ENCODE results near the gene CNFN. TPM values are rescaled to one million over a fixed set of nuclear protein-coding genes. Genes with fewer than 3 reads are reported as not detected.
"Not testable (repeated sequence)": the region's sequence is repeated elsewhere in the genome, so short reads cannot be mapped to it uniquely, and the experiment has no call there.

Gene CNFN
- polyA plus RNA-seq, 10 donors, result 0.42 to 0.79 (median 0.59) TPM; not detected in 7

DNA sequence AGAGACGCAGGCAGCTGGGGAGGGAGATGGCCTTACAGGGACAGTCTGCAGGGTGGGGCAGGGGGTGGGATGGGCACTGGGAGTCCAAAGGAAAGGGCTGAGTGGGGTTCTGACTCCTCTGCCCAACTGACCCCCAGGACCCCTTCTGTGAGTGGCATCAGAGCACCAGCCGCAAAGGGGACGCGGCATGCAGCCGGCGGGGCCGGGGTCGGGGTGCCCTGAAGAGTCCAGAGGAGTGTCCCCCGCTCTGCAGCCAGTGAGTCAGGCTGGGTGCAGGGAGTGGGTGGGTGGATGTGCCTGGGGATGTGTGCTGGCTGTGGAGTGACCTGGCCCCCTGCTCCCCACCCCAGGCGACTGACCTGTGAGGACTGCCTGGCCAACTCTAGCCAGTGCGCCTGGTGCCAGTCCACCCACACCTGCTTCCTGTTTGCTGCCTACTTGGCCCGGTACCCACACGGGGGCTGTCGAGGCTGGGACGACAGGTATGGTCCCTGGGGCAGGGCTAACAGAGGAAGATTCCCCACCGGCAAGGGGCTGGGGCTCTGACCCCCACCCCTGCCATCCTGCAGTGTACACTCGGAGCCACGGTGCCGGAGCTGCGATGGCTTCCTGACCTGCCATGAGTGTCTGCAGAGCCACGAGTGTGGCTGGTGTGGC, 38.9 kb downstream of the CNFN start:
- no peak for DNase-seq

GRCh38 chr19:42350417-42350816, 39.7 kb downstream of the CNFN start:
- no peak for DNase-seq

- DNase-seq, result no peak
Measured at GRCh38 chr19:42349378-42350107, 40.6 kb downstream of the CNFN start.

DNA sequence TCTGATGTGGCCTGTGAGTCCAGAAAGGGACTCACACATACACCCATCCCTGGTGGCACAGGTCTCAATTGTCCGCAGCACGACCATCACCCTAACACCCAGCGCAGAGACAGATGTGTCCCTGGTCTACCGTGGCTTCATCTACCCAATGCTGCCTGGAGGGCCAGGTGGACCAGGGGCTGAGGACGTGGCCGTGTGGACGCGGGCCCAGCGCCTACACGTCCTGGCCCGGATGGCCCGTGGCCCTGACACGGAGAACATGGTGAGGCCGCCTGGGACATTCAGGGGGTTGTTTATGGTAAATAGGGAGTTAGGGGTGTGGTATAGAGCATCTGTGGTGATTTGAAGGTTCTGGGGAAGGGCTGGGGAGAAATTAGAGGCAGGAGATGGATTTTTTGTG, 41.9 kb downstream of the CNFN start:
- DNase-seq, result no peak

DNA sequence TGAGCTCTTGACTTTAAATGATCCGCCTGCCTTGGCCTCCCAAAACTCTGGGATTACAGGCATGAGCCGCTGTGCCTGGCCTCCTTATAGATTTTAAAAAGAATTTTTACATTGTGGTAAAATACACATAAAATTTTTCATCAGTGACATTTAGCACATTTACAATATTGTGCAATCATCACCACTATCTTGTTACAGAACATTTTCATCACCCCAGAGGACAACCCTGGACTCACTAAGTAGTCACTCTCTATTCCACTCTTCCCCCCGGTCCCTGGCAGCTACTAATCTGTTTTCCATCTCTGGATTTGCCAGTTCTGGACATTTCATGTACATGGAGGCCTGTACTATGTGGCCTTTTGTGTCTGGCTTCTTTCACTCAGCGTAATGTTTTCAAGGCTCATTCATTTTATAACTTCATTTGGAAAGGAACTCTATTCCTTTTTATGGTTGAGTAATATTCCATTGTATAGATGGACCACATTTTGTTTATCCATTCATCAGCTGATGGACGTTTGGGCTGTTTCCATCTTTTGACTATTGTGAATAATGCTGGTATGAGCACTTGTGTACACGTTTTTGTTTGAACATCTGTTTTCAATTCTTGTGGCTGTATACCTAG, 44.8 kb downstream of the CNFN start:
- no peak for DNase-seq

DNA sequence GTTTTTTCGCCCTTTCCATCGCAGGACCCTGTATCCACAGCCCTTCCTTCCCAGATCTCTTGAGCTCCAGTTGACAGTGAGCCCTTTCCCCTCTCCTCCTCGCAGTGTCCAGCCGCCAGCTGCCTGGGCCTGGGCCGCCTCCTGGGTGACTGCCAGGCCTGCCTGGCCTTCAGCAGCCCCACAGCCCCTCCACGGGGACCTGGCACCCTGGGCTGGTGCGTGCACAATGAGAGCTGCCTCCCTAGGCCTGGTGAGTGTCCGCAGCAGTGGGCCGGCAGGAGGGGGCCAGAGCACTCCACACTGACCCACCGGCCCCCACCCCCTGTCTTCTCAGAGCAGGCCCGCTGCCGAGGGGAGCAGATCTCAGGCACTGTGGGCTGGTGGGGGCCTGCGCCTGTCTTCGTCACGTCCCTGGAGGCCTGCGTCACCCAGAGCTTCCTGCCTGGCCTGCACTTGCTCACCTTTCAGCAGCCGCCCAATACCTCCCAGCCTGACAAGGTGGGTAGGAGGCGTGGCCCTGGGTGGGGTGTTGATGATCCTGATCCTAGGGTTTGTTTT, 45.7 kb downstream of the CNFN start:
- no peak for DNase-seq

- no peak for DNase-seq
Measured at GRCh38 chr19:42343344-42344110, 46.6 kb downstream of the CNFN start.

DNA sequence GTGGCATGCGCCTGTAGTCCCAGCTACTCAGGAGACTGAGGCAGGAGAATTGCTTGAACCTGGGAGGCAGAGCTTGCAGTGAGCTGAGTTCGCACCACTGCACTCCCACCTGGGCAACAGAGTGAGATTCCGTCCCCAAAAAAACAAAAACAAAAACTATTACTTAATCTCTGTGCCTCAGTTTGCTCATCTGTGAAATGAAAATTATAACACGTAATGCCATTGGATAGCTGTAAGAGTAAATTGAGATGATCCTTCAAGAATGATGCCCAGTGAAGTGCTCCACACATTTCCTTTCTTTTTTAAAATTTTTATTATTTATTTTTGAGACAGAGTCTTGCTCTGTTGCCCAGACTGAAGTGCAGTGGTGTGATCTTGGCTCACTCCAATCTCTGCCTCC, 50.2 kb downstream of the CNFN start:
- not testable (repeated sequence) for DNase-seq

DNA sequence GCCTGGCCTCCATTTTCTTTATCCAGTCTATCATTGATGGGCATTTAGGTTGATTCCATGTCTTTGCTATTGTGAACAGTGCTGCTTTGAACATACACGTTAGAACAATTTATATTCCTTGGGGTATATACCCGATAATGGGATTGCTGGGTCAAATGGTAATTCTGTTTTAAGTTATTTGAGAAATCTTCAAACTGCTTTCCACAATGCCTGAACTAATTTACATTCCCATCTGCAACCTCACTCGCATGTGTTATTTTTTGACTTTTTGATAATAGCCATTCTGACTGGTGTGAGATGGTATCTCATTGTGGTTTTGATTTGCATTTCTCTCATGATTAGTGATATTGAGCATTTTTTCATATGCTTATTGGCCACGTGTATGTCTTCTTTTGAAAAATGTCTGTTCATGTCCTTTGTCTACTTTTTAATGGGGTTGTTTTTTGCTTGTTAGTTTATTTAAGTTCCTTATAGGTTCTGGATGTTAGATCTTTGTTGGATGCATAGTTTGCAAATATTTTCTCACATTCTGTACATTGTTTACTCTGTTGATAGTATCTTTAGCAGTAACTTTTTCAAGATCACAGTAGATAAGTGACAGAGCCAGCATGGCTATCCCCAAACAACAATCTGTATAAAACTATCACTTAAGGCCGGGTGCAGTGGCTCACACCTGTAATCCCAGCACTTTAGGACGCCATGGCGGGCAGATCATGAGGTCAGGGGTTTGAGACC, 50.8 kb downstream of the CNFN start:
- not testable (repeated sequence) for DNase-seq

Other genes starting within 250 kb of the CNFN start
- 10 to 100 TPM in 9 of 10 donors, 1 to 10 TPM in 1; 9.6 to 14.8 (median 12.8) TPM for gene DEDD2, start 172.6 kb downstream of the CNFN start, polyA plus RNA-seq (ENCODE audit: insufficient read length in 10 of 10)
- gene ZNF526, start 170.0 kb downstream of the CNFN start, polyA plus RNA-seq (ENCODE audit: insufficient read length in 10 of 10), result 1 to 10 TPM; 4.5 to 8.5 (median 5.9) TPM
- gene GSK3A, start 147.7 kb downstream of the CNFN start, polyA plus RNA-seq (ENCODE audit: insufficient read length in 10 of 10), result 10 to 100 TPM; 34.4 to 49.0 (median 42.1) TPM
- 10 to 100 TPM; 28.5 to 46.1 (median 38.4) TPM for gene ERF, start 135.2 kb downstream of the CNFN start, polyA plus RNA-seq (ENCODE audit: insufficient read length in 10 of 10)
- 10 to 100 TPM; 26.8 to 42.2 (median 35.7) TPM for gene CIC, start 121.0 kb downstream of the CNFN start, polyA plus RNA-seq (ENCODE audit: insufficient read length in 10 of 10)
- gene PRR19, start 88.2 kb downstream of the CNFN start, polyA plus RNA-seq (ENCODE audit: insufficient read length in 10 of 10), result 1 to 10 TPM in 4 of 10 donors, under 1 TPM in 6; 0.47 to 1.8 (median 0.78) TPM
- gene PAFAH1B3, start 87.7 kb downstream of the CNFN start, polyA plus RNA-seq (ENCODE audit: insufficient read length in 10 of 10), result 10 to 100 TPM; 20.0 to 43.7 (median 29.7) TPM
- gene TMEM145, start 77.0 kb downstream of the CNFN start, polyA plus RNA-seq (ENCODE audit: insufficient read length in 10 of 10), result under 1 TPM; 0.16 to 0.56 (median 0.30) TPM
- 10 to 100 TPM; 20.6 to 33.2 (median 26.3) TPM for gene MEGF8, start 64.7 kb downstream of the CNFN start, polyA plus RNA-seq (ENCODE audit: insufficient read length in 10 of 10)
- gene LIPE, start 37.1 kb upstream of the CNFN start, polyA plus RNA-seq (ENCODE audit: insufficient read length in 10 of 10), result 10 to 100 TPM in 2 of 10 donors, 1 to 10 TPM in 8; 5.4 to 12.1 (median 7.6) TPM
- gene CXCL17, start 52.6 kb upstream of the CNFN start, polyA plus RNA-seq (ENCODE audit: insufficient read length in 10 of 10), result under 1 TPM in 1 of 10 donors, not detected in 9; 0.79 TPM
- gene CEACAM1, start 138.2 kb upstream of the CNFN start, polyA plus RNA-seq (ENCODE audit: insufficient read length in 10 of 10), result 1 to 10 TPM in 9 of 10 donors, under 1 TPM in 1; 0.79 to 3.7 (median 2.0) TPM
- gene CEACAM8, start 204.6 kb upstream of the CNFN start, polyA plus RNA-seq (ENCODE audit: insufficient read length in 10 of 10), result under 1 TPM in 7 of 10 donors, not detected in 3; 0.12 to 0.50 (median 0.20) TPM

All from muscle of back (tissue), 11 donors.